ENCODE measurements around the gene TET2. TPM values are rescaled to one million over a fixed set of nuclear protein-coding genes. Genes with fewer than 3 reads are reported as not detected.

Gene TET2
- total RNA-seq, 3 donors from 2014 or later: 29.0 to 36.3 (median 31.0) TPM

- no peaks in the 10 kb centered on the region for H3K36me3 ChIP-seq (ENCODE audit: low read depth)
- no peak for TF ChIP-seq CTCF (IDR thresholded peaks at IDR 0.05)
- intact Hi-C loops (cut with DNase I, micrococcal nuclease): no loop called here
- ATAC-seq (no peak), DNase-seq (no peak)
- H3K4me3 ChIP-seq: no peak overlapping the region
- peaks cover 8% of the 10 kb centered on the region for H3K4me1 ChIP-seq (ENCODE audit: low read depth)
- no peaks in the 10 kb centered on the region for H3K9me3 ChIP-seq
These were observed 51.9 kb downstream of the TET2 start for GRCh38 chr4:105198541-105198940.

- DNase-seq (no peak), ATAC-seq (no peak)
- Histone ChIP-seq H3K9me3 (no peaks in the 10 kb centered on the region), H3K4me3 (no peak overlapping the region), H3K4me1 (ENCODE audit: low read depth) (peaks cover 6% of the 10 kb centered on the region), H3K36me3 (ENCODE audit: low read depth) (no peaks in the 10 kb centered on the region)
- intact Hi-C loops (cut with DNase I, micrococcal nuclease): no loop called here
- no peak for TF ChIP-seq CTCF (IDR thresholded peaks at IDR 0.05)
These were observed 59.5 kb downstream of the TET2 start for GRCh38 chr4:105206214-105206613.

GRCh38 chr4:105207386-105207785, 60.7 kb downstream of the TET2 start:
- Histone ChIP-seq H3K4me1 (ENCODE audit: low read depth) (peaks cover 6% of the 10 kb centered on the region), H3K36me3 (ENCODE audit: low read depth) (no peaks in the 10 kb centered on the region), H3K9me3 (no peaks in the 10 kb centered on the region), H3K4me3 (no peak overlapping the region)
- intact Hi-C loops (cut with DNase I, micrococcal nuclease): no loop called here
- TF ChIP-seq CTCF (IDR thresholded peaks at IDR 0.05): no peak
- ATAC-seq: peak; percentile 85
- DNase-seq: no peak

- Histone ChIP-seq H3K36me3 (ENCODE audit: low read depth) (no peaks in the 10 kb centered on the region), H3K4me3 (no peak overlapping the region), H3K9me3 (no peaks in the 10 kb centered on the region), H3K4me1 (ENCODE audit: low read depth) (peaks cover 6% of the 10 kb centered on the region)
- ATAC-seq (no peak), DNase-seq (no peak)
- intact Hi-C loops (cut with DNase I, micrococcal nuclease): no loop called here
- TF ChIP-seq CTCF (IDR thresholded peaks at IDR 0.05): no peak
These were observed 61.9 kb downstream of the TET2 start for GRCh38 chr4:105208561-105208960.

- DNase-seq: no peak
- intact Hi-C loops (cut with DNase I, micrococcal nuclease): no loop called here
- peaks cover 10% of the 10 kb centered on the region for H3K4me1 ChIP-seq (ENCODE audit: low read depth)
- H3K4me3 ChIP-seq: no peak overlapping the region
- H3K9me3 ChIP-seq: no peaks in the 10 kb centered on the region
- no peaks in the 10 kb centered on the region for H3K36me3 ChIP-seq (ENCODE audit: low read depth)
- peak; percentile 86 for ATAC-seq
- no peak for TF ChIP-seq CTCF (IDR thresholded peaks at IDR 0.05)
These were observed 64.2 kb downstream of the TET2 start for GRCh38 chr4:105210916-105211315.
